Colonic mucosa (tissue), 4 donors: Measurements from ENCODE around the gene CLIC4. TPM values are rescaled to one million over a fixed set of nuclear protein-coding genes. Genes with fewer than 3 reads are reported as not detected.

Source experiments
- DNase-seq: peaks from one replicate; pipeline ENCODE4 v3.0.0-alpha.2; 2020
- H3K27ac ChIP-seq: fragments of 200-600 bp; one replicate; pipeline ENCODE4 v1.8.0; 2021
- H3K27me3 ChIP-seq: fragments of 200-600 bp; one replicate; pipeline ENCODE4 v1.8.0; 2021
- H3K36me3 ChIP-seq: fragments of 200-600 bp; one replicate; pipeline ENCODE4 v1.8.0; 2021
- H3K4me1 ChIP-seq: fragments of 200-600 bp; one replicate; pipeline ENCODE4 v1.8.0; 2021; ENCODE audit warnings: mild to moderate bottlenecking
- H3K4me3 ChIP-seq: fragments of 200-600 bp; one replicate; pipeline ENCODE4 v1.8.0; 2021
- H3K9ac ChIP-seq, 2 donors: one replicate each; pipeline ENCODE4 v1.7.0; 2013; ENCODE audit warnings: control low read depth in 2 of 2, low read depth in 2 of 2, low read length in 2 of 2
- H3K9me3 ChIP-seq: fragments of 200-600 bp; one replicate; pipeline ENCODE4 v1.8.0; 2021
- intact Hi-C: fragments of 100-400 bp; cut with DNase I; formaldehyde crosslinking; loops from one replicate; pipeline ENCODE4 v1.14.1; 2022
- total RNA-seq, 2 donors: library from RNA; stranded (reverse); fragmentation: NEBNext Ultra II Directional in 1 of 2; extraction: Animal tissue kit (Norgen Biotek cat#: 25700) in 1 of 2; gene quantifications; one replicate each; pipeline ENCODE4 v1.2.1, GENCODE V29; 2021
- TF ChIP-seq, protein P1 (sequence below): fragments of 200-600 bp; IDR thresholded peaks from one replicate; pipeline ENCODE4 v1.8.0; 2022; ENCODE audit warnings: antibody characterized with exemption, mild to moderate bottlenecking
- donor health status: healthy.
- donor health status: DM: no; HTN: no; CAD: no.
- donor health status: DM: no; HTN: no; CAD: no.

Gene CLIC4
- total RNA-seq, 2 donors from 2014 or later, result 38.0 to 84.8 TPM

- H3K4me1 ChIP-seq, result no peaks in the 10 kb centered on the region
- intact Hi-C loops, result no loop called here
- TF ChIP-seq, protein P1, sequence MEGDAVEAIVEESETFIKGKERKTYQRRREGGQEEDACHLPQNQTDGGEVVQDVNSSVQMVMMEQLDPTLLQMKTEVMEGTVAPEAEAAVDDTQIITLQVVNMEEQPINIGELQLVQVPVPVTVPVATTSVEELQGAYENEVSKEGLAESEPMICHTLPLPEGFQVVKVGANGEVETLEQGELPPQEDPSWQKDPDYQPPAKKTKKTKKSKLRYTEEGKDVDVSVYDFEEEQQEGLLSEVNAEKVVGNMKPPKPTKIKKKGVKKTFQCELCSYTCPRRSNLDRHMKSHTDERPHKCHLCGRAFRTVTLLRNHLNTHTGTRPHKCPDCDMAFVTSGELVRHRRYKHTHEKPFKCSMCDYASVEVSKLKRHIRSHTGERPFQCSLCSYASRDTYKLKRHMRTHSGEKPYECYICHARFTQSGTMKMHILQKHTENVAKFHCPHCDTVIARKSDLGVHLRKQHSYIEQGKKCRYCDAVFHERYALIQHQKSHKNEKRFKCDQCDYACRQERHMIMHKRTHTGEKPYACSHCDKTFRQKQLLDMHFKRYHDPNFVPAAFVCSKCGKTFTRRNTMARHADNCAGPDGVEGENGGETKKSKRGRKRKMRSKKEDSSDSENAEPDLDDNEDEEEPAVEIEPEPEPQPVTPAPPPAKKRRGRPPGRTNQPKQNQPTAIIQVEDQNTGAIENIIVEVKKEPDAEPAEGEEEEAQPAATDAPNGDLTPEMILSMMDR, result no peak
- H3K9ac ChIP-seq, result no peak overlapping the region
- H3K36me3 ChIP-seq, result no peaks in the 10 kb centered on the region
- no peak overlapping the region for H3K27ac ChIP-seq
- H3K27me3 ChIP-seq, result no peaks in the 10 kb centered on the region
- H3K9me3 ChIP-seq, result no peaks in the 10 kb centered on the region
- DNase-seq, result no peak
- no peak overlapping the region for H3K4me3 ChIP-seq
These were observed 18.4 kb downstream of the CLIC4 start for GRCh38 chr1:24763671-24764070.

DNA sequence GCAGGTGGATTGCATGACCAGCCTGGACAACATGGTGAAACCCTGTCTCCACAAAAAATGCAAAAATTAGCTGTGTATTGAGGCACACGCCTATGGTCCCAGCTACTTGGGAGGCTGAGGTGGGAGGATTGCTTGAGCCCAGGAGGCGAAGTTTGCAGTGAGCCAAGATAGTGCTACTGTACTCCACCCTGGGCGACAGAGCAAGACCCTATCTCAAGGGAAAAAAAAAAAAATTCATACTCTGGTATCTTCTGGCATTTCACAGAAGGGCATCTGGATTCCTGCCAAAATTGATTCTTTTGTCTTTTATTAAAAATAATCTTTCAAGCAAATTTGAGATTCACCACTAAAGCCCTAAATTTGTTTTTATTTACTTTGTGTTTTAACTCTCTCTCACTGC lies 19.2 kb downstream of the CLIC4 start:
- Histone ChIP-seq H3K36me3 (no peaks in the 10 kb centered on the region), H3K4me3 (no peak overlapping the region), H3K27ac (no peak overlapping the region), H3K9me3 (no peaks in the 10 kb centered on the region), H3K9ac (no peak overlapping the region), H3K27me3 (no peaks in the 10 kb centered on the region), H3K4me1 (no peaks in the 10 kb centered on the region)
- intact Hi-C loops, result no loop called here
- TF ChIP-seq, protein P1, result no peak
- no peak for DNase-seq

- Histone ChIP-seq H3K4me3 (no peak overlapping the region), H3K27ac (no peak overlapping the region), H3K27me3 (no peaks in the 10 kb centered on the region), H3K9me3 (no peaks in the 10 kb centered on the region), H3K36me3 (no peaks in the 10 kb centered on the region), H3K9ac (no peak overlapping the region), H3K4me1 (no peaks in the 10 kb centered on the region)
- TF ChIP-seq, protein P1, result no peak
- DNase-seq, result no peak
- intact Hi-C loops, result no loop called here
These were observed 19.6 kb downstream of the CLIC4 start for GRCh38 chr1:24764848-24765247.

GRCh38 chr1:24765308-24765988 lies 20.2 kb downstream of the CLIC4 start:
- TF ChIP-seq, protein P1, result no peak
- H3K9me3 ChIP-seq, result no peaks in the 10 kb centered on the region
- no peak overlapping the region for H3K27ac ChIP-seq
- H3K27me3 ChIP-seq, result no peaks in the 10 kb centered on the region
- intact Hi-C loops, result no loop called here
- no peaks in the 10 kb centered on the region for H3K36me3 ChIP-seq
- no peak for DNase-seq
- no peaks in the 10 kb centered on the region for H3K4me1 ChIP-seq
- H3K9ac ChIP-seq, result no peak overlapping the region
- H3K4me3 ChIP-seq, result no peak overlapping the region

DNA sequence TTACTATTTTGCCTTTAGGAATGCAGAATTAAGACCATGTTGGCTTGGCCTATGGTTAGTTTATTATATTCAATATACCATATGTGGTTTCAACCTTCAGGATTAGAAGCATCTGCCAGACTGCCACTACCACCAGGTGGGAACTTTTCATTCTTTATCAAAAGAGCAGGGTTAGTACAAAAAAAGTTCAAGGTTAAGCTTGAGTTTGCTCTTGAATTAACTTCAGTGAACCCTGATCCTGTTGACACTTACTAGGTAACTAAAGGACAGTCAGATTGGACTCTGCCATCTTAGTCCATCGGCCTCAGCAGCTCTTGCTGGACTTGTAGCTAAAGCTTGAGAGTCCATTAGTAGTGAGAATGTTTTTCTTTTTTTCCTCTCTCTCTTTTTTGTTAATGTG lies 22.1 kb downstream of the CLIC4 start:
- H3K27ac ChIP-seq, result no peak overlapping the region
- DNase-seq, result no peak
- H3K9ac ChIP-seq, result no peak overlapping the region
- no peaks in the 10 kb centered on the region for H3K4me1 ChIP-seq
- H3K27me3 ChIP-seq, result no peaks in the 10 kb centered on the region
- intact Hi-C loops, result no loop called here
- no peaks in the 10 kb centered on the region for H3K36me3 ChIP-seq
- H3K4me3 ChIP-seq, result no peak overlapping the region
- TF ChIP-seq, protein P1, result no peak
- no peaks in the 10 kb centered on the region for H3K9me3 ChIP-seq
